C1 segment of cervical spinal cord (tissue), 14 donors: ENCODE measurements around the gene PTPRM.
"Not testable (repeated sequence)": the region's sequence is repeated elsewhere in the genome, so short reads cannot be mapped to it uniquely, and the experiment has no call there.

Experiments
- DNase-seq, 14 donors: peaks; one replicate each; lab custom pipeline; 2025; lab: John Stamatoyannopoulos, UW

PTPRM gene

GRCh38 chr18:7940971-7941370 is 373.9 kb downstream of the PTPRM start:
- no peak for DNase-seq

GRCh38 chr18:7941533-7941932 is 374.4 kb downstream of the PTPRM start:
- no peak for DNase-seq

GRCh38 chr18:7945882-7946281 is 378.8 kb downstream of the PTPRM start:
- no peak for DNase-seq

- DNase-seq = peak in 8 of 14 donors; percentile 2 to 27 (median 10)
Observed at GRCh38 chr18:7946734-7947377, 379.7 kb downstream of the PTPRM start.

GRCh38 chr18:7950380-7951136 is 383.4 kb downstream of the PTPRM start:
- DNase-seq = no peak

GRCh38 chr18:7953095-7953958 is 386.2 kb downstream of the PTPRM start:
- no peak for DNase-seq

GRCh38 chr18:7954238-7954637 is 387.1 kb downstream of the PTPRM start:
- no peak for DNase-seq

- no peak for DNase-seq
Observed at GRCh38 chr18:7955175-7955574, 388.1 kb downstream of the PTPRM start.

GRCh38 chr18:7957297-7957696 is 390.2 kb downstream of the PTPRM start:
- DNase-seq = no peak

GRCh38 chr18:7958081-7958896 is 391.2 kb downstream of the PTPRM start:
- no peak for DNase-seq

- no peak for DNase-seq
Observed at GRCh38 chr18:7958897-7959146, 391.7 kb downstream of the PTPRM start.

GRCh38 chr18:7966682-7967081 is 399.6 kb downstream of the PTPRM start:
- DNase-seq = not testable (repeated sequence)

GRCh38 chr18:7974200-7974874 is 407.2 kb downstream of the PTPRM start:
- no peak for DNase-seq

- no peak for DNase-seq
Observed at GRCh38 chr18:7977897-7978296, 410.8 kb downstream of the PTPRM start.

GRCh38 chr18:7978834-7979233 is 411.7 kb downstream of the PTPRM start:
- DNase-seq = no peak

GRCh38 chr18:7979714-7980113 is 412.6 kb downstream of the PTPRM start:
- DNase-seq = no peak

- no peak for DNase-seq
Observed at GRCh38 chr18:7980136-7980535, 413.0 kb downstream of the PTPRM start.

- DNase-seq = no peak
Observed at GRCh38 chr18:7980656-7981055, 413.5 kb downstream of the PTPRM start.

- DNase-seq = no peak
Observed at GRCh38 chr18:7982216-7982615, 415.1 kb downstream of the PTPRM start.

GRCh38 chr18:7987284-7987976 is 420.3 kb downstream of the PTPRM start:
- no peak for DNase-seq

GRCh38 chr18:7990670-7991069 is 423.6 kb downstream of the PTPRM start:
- DNase-seq = no peak
